HT1080 (cell line): ENCODE measurements around the gene ATN1. TPM values are rescaled to one million over a fixed set of nuclear protein-coding genes. Genes with fewer than 3 reads are reported as not detected.
"Not testable (repeated sequence)": the region's sequence is repeated elsewhere in the genome, so short reads cannot be mapped to it uniquely, and the experiment has no call there.

Experiments used
- DNase-seq: peaks from one replicate; pipeline ENCODE4 v3.0.0-alpha.2; 2015; ENCODE audit warnings: low read depth
- total RNA-seq: library from RNA; depleted of rRNA; stranded (reverse); fragments of >200 nt; shearing (Covaris generic); gene quantifications from 2 replicates; pipeline ENCODE4 v1.2.3, GENCODE V29; 2014

ATN1 gene
- total RNA-seq, 1 experiment from 2014 or later = 11.6 TPM

- peak; percentile 94 for DNase-seq
Measured at GRCh38 chr12:6904280-6905276, 23.2 kb upstream of the ATN1 start, which contains the start of gene LRRC23. Gene LRRC23, plus strand, starts transcription at chr12:6904822. Its CDS starts 812 bp downstream, at chr12:6905634.

GRCh38 chr12:6905414-6906040 is 22.2 kb upstream of the ATN1 start:
- DNase-seq = no peak

GRCh38 chr12:6908141-6908540 is 19.6 kb upstream of the ATN1 start:
- DNase-seq = not testable (repeated sequence)

- no peak for DNase-seq
Measured at GRCh38 chr12:6909421-6910145, 18.2 kb upstream of the ATN1 start.

GRCh38 chr12:6912164-6912935 is 15.4 kb upstream of the ATN1 start:
- DNase-seq = no peak

- peak; percentile 49 for DNase-seq
Measured at GRCh38 chr12:6914246-6914946, 13.4 kb upstream of the ATN1 start, which contains the start of gene ENO2. Gene ENO2, plus strand, starts transcription at chr12:6914580. Its CDS starts 1,253 bp downstream, at chr12:6915833.

GRCh38 chr12:6914947-6915788 is 12.6 kb upstream of the ATN1 start:
- DNase-seq = no peak

GRCh38 chr12:6915789-6916285 is 11.9 kb upstream of the ATN1 start:
- no peak for DNase-seq

- DNase-seq = no peak
Measured at GRCh38 chr12:6916426-6917200, 11.1 kb upstream of the ATN1 start.

- peak; percentile 63 for DNase-seq
Measured at GRCh38 chr12:6917491-6918231, 10.1 kb upstream of the ATN1 start.

GRCh38 chr12:6919588-6919987 is 8.2 kb upstream of the ATN1 start:
- DNase-seq = no peak

GRCh38 chr12:6921539-6921938 is 6.2 kb upstream of the ATN1 start:
- no peak for DNase-seq

GRCh38 chr12:6921996-6922946 is 5.5 kb upstream of the ATN1 start:
- no peak for DNase-seq

- no peak for DNase-seq
Measured at GRCh38 chr12:6923003-6923732, 4.6 kb upstream of the ATN1 start.

- no peak for DNase-seq
Measured at GRCh38 chr12:6923851-6924250, 3.9 kb upstream of the ATN1 start.

GRCh38 chr12:6925239-6925539 is 2.6 kb upstream of the ATN1 start:
- DNase-seq = no peak
